Activated CD8-positive, alpha-beta memory T cell treated with anti-CD3 and anti-CD28 coated beads for 36 hours (primary cell): Measurements from ENCODE around the gene IL27RA. TPM values are rescaled to one million over a fixed set of nuclear protein-coding genes. Genes with fewer than 3 reads are reported as not detected.

Source experiments
- CTCF ChIA-PET: fragments of 350-600 bp; sonication (Branson Sonifier 250); formaldehyde crosslinking; loops from one replicate; lab custom pipeline; 2021; ENCODE audit warnings: antibody characterized with exemption; lab: Charles Lee
- POLR2A ChIA-PET: fragments of 350-600 bp; sonication (Branson Sonifier 250); formaldehyde crosslinking; loops from one replicate; lab custom pipeline; 2021; ENCODE audit warnings: antibody characterized with exemption; lab: Charles Lee
- total RNA-seq, 2 experiments: library from RNA; stranded (reverse); gene quantifications; one replicate each; pipeline ENCODE4 v1.2.3, GENCODE V29; 2021

Gene IL27RA
- total RNA-seq, 2 experiments from 2014 or later, result 60.1 to 61.1 TPM

DNA sequence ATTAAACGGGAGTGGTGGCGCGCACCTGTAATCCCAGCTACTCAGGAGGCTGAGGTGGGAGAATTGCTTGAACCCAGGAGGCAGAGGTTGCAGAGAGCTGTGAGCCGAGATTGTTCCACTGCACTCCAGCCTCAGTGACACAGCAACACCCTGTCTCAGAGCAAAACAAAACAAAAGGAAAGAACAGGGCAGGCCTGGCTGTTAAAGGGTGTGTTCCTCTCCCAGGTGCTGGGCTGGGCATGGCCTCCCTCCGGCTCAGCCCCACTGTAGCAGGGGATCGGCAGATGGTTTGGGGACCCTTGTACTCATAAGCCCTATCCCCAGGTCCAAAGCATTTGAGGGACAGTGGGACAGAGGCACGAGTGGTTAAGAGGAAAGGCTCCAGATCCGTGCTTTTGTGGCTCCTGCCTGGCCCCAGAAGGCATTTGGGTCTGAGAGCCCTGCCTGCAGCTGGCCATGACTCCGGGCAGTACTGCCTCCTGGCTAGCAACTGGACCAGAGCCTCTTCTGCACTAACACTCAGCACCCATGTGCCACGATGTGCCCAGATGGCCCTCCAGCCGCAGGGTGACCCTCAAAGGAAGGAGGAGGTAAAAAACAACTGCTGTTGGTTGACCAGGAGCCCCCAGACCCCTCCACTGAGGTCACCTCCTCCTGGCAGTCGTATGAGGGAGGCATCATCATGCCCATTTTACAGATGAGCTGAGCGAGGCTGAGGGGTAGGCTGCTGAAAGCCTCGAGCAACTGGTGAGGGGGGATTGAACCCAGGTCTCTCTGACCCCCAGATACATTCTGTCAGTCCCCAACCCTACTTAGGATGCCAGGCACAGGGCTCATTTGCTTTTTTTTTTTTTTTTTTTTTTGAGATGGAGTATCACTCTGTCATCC, 35.4 kb upstream of the IL27RA start:
- POLR2A ChIA-PET, result interaction anchor here (0.6 to 0.7 kb wide), 2 partner anchors 11 to 826 kb away, joined by 4 to 8 read pairs; no protein-coding TSS in a partner anchor
- CTCF ChIA-PET, result interaction anchor here (0.6 to 1.0 kb wide), 2 partner anchors 9 to 24 kb away, joined by 3 read pairs; no protein-coding TSS in a partner anchor

DNA sequence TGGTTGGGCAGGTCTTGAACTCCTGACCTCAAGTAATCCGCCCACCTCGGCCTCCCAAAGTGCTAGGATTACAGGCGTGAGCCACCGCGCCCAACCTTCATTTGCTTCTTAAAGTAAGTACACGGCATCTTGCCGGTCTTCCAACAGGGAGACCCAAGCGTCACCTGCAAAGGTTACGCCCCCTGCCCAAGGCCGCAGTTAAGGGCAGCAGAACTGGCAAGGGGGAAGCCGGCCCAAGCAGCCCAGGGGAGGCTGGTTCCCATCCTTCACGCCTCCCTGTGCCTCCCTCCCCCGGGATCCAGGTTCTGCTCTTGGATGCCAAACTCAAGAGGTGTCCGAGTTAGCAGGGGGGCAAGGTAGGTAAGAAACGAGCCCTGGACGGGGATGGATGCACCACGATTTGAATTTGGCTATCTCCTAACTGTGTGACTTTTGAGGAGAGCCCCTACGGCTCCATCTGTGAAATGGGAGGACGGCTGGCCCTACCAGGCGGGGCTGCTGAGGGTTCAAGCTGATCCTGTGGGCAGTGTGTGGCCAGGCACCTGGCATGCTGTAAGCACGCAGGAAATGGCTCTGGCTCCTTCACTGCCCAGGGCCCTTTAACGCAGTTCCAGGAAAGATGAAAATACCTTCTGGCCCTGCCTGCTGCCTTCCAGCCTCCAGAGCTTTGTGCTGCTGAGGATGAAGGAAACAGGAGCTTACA, 34.5 kb upstream of the IL27RA start:
- POLR2A ChIA-PET, result interaction anchor here (0.7 kb wide), 1 partner anchor 12 kb away, joined by 8 read pairs; no protein-coding TSS in a partner anchor
- CTCF ChIA-PET, result interaction anchor here (1.2 kb wide), 1 partner anchor 76 kb away, joined by 3 read pairs; the partner anchor contains the start of gene MISP3

DNA sequence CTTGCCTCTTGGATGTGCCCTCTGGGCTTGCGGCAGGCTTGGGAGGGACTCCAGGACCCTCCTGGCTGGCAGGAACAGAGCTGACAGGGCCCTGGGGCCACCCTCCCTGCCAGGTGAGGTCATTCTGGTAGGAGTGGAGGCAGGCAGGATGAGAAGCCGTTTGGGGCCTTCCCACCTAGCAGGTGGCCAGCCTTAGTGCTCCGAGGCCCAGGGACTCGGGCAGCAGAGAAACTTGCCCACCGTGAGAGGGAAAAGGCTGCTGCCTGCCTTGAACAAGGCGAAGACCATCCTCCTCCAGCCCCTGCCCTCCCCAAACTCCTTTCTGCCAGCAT, 34.0 kb upstream of the IL27RA start:
- ChIA-PET POLR2A (no interaction called here), CTCF (interaction anchor here (1.2 kb wide), 1 partner anchor 75 kb away, joined by 3 read pairs; the partner anchor contains the start of gene MISP3)

DNA sequence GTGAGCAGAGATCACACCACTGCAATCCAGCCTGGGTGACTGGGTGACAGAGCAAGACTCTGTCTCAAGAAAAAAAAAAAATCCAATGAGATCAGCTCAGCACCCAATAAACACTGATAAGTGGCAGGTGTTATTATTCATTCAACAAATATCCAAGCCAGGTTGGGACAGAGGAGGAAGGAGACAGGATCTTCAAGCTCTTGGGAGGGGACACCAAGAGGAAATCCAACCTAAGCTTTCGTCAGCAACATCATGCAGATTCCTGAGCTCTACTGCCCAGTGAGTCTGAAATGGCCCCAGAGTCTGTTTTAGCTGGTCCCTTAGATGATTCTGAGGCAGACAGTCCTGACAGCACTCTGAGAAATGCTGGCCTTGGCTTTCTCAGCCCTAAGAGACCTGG, 33.1 kb upstream of the IL27RA start:
- CTCF ChIA-PET, result interaction anchor here (0.5 to 1.2 kb wide), 5 partner anchors 14 to 211 kb away, joined by 3 to 4 read pairs (median 3); partner anchors contain the start of genes IL27RA and MISP3
- POLR2A ChIA-PET, result interaction anchor here (1.0 kb wide), 1 partner anchor 14 kb away, joined by 4 read pairs; no protein-coding TSS in a partner anchor

DNA sequence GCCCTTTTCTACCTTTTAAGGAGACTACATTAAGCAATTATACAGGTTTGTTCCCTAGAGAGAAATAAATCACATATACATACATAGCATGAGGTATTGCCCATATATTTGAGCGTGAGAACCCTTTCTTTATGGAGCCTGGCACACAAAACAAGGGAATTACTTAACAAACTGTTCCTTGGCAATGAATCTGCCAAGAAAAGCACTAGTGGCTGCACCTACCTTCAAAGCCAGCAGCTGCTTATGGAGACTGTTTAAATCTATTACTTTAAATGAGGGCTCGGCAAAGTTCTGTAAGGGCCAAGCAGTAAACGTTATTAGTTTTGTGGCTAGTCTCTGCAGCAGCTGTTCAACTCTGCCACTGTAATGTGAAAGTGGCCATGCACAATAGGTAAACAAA, 32.5 kb upstream of the IL27RA start:
- ChIA-PET CTCF (interaction anchor here (0.5 to 1.2 kb wide), 5 partner anchors 14 to 211 kb away, joined by 3 to 4 read pairs (median 3); partner anchors contain the start of gene IL27RA), POLR2A (interaction anchor here (1.0 kb wide), 1 partner anchor 14 kb away, joined by 4 read pairs; no protein-coding TSS in a partner anchor)

DNA sequence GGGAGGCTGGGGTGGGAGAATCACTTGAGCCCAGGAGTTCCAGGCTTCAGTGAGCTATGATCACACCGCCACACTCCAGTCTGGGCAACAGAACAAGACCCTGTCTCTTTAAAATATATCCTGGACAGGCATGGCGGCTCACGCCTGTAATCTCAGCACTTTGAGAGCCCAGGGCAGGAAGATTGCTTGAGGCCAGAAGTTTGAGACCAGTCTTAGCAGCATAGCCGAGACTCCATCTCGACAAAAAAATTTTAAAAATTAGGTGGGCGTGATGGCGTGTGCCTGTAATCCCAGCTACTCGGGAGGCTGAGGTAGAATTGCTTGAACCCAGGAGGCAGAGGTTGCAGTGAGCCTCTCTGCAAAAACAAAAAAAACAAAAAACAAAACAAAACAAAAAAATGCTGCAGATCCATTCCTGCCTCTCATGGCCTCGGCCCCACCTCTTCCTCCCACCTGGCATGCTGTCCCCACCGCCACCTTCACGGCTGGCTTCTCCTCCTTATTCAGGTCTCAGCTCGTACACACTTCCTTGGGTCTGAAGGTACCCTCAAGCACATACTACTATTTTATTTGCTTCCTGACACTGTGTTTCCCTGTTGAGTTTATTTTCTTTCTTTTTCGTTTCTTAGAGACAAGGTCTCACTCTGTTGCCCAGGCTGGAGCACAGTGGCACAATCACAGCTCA, 30.7 kb upstream of the IL27RA start:
- CTCF ChIA-PET, result interaction anchor here (1.3 kb wide), 1 partner anchor 13 kb away, joined by 5 read pairs; no protein-coding TSS in a partner anchor
- POLR2A ChIA-PET, result no interaction called here

DNA sequence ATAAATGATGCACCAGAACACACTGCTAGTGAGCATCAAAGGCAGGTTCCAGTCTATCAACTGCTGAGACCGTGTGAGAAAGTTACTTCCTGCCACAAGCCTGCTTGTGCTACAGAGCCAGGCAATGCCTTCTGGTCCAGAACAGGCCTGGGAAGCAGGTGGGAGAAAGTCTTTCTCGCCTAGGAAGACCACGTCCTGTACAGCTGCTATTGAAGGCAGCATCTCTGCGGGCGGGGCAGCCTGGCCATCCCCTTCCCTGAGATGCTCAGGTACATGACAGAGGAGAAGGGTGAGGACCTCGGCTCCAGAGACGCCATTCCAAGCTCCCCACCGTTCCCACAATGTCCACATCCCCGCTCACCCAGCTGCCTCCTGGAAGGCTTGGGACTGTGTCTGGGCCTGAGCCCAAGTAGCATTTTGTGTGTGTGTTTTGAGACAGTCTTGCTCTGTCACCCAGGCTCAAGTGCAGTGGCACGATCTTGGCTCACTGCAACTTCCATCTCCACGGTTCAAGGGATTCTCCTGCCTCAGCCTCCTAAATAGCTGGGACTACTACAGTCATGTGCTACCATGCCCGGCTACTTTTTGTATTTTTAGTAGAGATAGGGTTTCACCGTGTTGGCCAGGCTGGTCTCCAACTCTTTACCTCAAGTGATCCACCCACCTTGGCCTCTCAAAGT, 28.9 kb upstream of the IL27RA start:
- CTCF ChIA-PET, result interaction anchor here (1.3 to 1.7 kb wide), 3 partner anchors 16 to 122 kb away, joined by 3 to 4 read pairs (median 3); no protein-coding TSS in a partner anchor
- POLR2A ChIA-PET, result interaction anchor here (0.6 to 1.5 kb wide), 4 partner anchors 12 to 50 kb away, joined by 3 to 9 read pairs (median 6); partner anchors contain the start of gene DCAF15

DNA sequence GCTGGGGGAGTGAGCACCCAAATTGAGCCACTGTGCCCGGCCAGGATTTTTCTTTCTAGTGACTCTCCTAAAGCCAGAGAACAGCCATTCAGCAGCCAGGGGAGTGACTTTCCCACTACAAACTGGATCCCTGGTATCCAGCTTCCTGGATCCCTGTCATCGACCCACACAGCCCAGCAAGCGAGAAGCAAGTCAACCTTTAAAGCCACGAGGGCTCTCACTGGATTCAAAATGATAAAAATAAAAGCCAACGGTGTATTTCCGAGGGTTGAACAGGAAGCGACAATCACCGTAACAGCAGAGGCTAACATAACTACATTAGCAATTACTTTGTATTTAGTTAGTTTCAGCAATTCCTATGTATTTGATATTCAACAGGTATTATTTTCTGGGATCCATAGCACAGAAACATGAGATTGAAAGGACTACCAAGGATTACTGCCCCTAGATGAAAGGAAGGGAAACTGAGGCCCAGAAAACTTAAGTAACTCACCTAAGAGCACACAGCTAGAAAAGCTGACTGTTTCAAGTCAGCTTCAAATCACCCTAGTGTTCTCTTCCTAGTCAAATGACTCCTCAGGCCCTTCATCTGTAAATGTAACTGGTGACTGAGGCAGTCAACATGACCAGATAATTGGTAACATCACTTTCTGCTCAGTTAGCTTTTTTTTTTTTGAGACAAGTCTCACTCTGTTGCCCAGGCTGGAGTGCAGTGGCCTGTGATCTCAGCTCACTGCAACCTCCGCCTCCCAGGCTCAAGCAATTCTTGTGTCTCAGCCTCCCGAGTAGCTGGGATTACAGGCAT, 28.1 kb upstream of the IL27RA start:
- ChIA-PET POLR2A (interaction anchor here (0.6 to 3.8 kb wide), 6 partner anchors 11 to 113 kb away, joined by 3 to 19 read pairs (median 6); partner anchors contain the start of gene DCAF15), CTCF (interaction anchor here (0.6 to 1.7 kb wide), 5 partner anchors 29 to 411 kb away, joined by 3 to 4 read pairs (median 3); partner anchors contain the start of gene IL27RA)

DNA sequence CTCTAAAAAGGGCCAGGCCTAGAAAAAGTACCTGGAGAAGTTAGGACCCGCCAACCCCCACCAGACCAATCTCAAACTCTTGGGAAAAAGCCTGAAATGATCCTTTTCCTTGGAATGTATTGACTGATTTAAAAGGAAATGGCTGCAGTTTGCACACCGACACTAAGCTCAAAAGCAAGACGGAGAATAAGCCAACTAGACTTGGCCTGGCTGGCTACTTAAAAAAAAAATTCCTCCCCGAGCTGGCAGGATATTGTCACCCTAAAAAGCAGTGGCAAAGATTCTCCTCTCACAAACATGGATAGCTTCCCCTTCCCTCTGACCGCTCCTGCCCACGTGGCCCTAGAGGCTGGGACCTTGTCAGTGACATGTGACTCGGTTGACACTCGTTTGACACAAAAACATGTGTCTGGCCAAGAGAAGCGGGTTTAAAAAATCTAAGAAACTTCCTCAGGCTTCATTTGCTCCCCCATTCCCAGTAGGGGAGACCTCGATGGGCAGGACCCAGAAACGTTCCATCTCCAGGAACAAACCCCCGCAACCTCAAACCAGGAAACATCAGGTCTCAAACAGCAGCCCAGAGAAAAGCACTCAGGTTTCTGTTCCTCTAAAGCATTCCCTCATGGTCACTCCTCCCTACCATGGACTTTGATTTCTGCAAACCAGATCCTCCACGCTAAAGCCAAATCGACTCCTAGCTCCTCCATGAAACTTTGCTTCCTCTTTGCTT, 26.8 kb upstream of the IL27RA start:
- CTCF ChIA-PET, result interaction anchor here (1.4 to 1.5 kb wide), 3 partner anchors 27 to 127 kb away, joined by 3 to 4 read pairs (median 3); partner anchors contain the start of gene IL27RA
- POLR2A ChIA-PET, result interaction anchor here (0.7 to 3.8 kb wide), 5 partner anchors 17 to 52 kb away, joined by 3 to 19 read pairs (median 4); partner anchors contain the start of genes DCAF15 and IL27RA

DNA sequence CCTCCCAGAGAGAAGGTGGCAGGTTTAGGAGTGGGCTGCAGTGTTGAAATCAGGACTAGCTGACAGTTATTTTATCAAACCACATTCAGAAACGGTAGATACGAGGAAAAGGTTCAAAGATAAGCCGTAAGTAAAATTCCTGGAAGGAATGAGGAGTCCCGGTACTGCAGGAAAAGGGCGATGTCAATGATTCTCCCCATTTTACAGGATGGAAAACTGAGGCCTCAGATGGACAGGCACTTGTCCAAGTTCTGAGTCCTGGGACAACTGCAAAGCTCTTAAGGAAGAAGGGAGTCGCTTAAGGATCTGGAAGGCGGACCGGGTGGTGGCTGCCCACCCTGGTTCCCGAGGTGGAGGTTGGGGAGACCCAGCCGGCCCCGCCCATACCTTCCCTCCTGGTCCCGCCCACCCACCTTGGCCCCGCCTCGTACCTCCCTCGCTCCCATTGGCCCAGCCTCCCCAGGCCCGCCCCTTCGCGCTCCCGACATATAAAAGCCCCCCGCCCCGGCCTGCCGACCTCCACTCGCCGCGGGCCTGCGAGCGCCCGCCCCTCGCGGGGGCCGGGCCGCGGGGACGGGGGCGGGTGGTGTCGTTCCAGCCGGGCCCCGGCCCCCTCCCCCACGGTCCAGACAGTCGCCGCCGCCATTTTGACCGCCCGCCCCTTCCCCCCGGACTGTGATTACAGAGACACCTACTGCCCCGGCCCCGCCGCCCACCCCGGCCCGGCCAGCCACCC, 26.0 kb upstream of the IL27RA start:
- CTCF ChIA-PET, result interaction anchor here (0.9 to 2.3 kb wide), 3 partner anchors 102 to 159 kb away, joined by 3 to 5 read pairs (median 3); no protein-coding TSS in a partner anchor
- POLR2A ChIA-PET, result interaction anchor here (0.6 to 3.8 kb wide), 8 partner anchors 18 to 355 kb away, joined by 3 to 19 read pairs (median 4); partner anchors contain the start of genes ASF1B, DCAF15 and IL27RA

DNA sequence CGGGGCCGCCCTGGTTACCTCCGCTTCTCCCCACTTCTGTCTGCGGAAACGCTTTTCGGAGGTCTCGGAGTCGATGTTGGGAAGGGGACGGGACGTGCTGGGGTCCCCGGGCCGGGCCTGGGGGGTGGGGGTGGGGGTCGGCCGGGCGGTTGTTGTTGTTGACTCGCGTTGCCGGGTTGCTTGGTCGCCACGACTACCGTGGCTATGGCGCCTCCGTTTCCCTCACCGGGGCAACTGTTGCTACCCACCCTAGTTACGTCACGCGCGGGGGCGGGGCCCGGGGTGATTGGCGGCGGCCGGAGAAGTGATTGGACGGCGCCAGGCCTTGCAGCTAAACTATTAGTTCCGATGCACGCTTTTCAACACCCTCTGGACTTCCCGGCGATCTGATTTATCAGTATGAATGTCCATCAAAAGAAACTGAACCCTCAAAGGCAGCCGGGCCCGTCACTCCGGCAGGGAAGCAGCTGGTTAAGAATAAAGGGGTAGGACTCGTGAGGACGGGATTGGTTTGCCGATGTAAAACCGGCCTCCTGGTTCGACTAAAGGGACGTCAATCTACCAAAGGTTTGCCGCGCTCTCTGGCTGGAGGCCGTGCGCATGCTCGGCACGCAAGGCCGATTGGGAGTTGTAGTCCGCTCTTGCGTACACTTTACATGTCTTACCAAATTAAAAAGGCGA, 25.3 kb upstream of the IL27RA start, which contains the start of gene RFX1:
Gene RFX1, minus strand, starts transcription at position 236 of the 681 bp plus-strand sequence. CDS start 12,477 bp downstream, outside the sequence.
- ChIA-PET CTCF (interaction anchor here (0.5 to 2.3 kb wide), 6 partner anchors 26 to 362 kb away, joined by 3 to 5 read pairs (median 4); partner anchors contain the start of genes DCAF15 and IL27RA), POLR2A (interaction anchor here (0.6 to 3.8 kb wide), 7 partner anchors 19 to 354 kb away, joined by 3 to 19 read pairs (median 5); partner anchors contain the start of genes ASF1B, DCAF15 and IL27RA)

DNA sequence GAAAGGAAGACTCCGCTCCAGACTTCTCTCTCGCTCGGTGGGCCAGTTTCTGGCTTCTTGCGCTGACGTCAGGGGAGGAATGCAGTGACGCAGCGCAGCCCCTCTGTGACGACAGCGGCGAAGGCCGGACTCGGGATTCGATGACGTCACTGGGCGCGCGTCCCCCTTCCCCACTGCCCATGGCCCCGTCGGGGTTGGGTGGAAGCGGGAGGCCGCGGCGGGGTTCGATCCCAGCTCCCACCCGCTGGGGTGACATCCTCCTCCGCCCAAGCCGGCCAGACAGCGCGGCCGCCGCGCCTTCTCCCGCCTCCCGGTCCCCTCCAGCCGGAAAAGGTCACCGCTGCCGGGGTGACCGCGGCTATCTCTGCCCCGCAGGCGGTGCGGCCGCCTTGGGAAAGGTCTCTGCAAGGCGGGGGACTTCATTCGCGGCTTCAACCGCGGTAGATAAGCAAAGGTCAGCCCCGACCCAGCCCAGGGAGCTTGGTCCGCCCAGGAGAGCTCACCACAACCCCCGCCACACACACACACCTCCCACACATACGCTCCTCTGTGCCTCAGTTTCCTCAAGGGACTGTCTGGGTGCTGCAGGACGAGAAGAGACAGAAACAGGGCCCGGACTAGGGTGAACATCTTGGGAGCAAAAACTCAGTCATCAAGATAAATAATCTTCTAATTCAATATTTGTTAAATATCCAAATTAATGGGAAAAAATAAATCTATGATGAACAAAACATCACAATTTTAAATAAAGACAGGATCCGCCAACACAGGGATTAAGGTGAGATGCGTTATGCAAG, 24.6 kb upstream of the IL27RA start:
- CTCF ChIA-PET, result interaction anchor here (0.5 to 2.3 kb wide), 7 partner anchors 20 to 362 kb away, joined by 3 to 5 read pairs (median 4); partner anchors contain the start of genes DCAF15 and IL27RA
- POLR2A ChIA-PET, result interaction anchor here (0.5 to 3.8 kb wide), 8 partner anchors 12 to 1285 kb away, joined by 3 to 19 read pairs (median 5); partner anchors contain the start of genes ASF1B, DCAF15 and IL27RA

DNA sequence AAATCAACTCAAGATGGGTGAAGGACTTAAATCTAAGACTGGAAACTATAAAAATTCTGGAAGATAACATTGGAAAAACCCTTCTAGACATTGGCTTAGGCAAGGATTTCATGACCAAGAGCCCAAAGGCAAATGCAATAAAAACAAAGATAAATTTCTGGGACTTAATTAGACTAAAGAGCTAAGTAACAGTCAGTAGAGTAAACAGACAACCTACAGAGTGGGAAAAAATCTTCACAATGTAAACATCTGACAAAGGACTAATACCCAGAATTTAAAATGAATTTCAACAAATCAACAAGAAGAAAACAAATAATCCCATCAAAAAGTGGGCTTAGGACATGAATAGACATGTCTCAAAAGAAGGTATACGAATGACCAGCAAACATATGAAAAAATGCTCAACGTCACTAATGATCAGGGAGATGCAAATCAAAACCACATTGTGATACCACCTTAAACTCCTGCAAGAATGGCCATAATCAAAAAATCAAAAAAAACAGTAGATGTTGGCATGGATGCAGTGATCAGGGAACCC, 19.1 kb upstream of the IL27RA start:
- ChIA-PET POLR2A (no interaction called here), CTCF (no interaction called here)
